CD4-positive, alpha-beta T cell treated with Interleukin-17A for 4 hours (primary cell): Measurements from ENCODE around the gene FRMD1.

ENCODE experiments used
- DNase-seq: peaks from one replicate; pipeline ENCODE4 v3.0.0-alpha.2; 2020; ENCODE audit warnings: mixed read lengths

The FRMD1 gene

DNA sequence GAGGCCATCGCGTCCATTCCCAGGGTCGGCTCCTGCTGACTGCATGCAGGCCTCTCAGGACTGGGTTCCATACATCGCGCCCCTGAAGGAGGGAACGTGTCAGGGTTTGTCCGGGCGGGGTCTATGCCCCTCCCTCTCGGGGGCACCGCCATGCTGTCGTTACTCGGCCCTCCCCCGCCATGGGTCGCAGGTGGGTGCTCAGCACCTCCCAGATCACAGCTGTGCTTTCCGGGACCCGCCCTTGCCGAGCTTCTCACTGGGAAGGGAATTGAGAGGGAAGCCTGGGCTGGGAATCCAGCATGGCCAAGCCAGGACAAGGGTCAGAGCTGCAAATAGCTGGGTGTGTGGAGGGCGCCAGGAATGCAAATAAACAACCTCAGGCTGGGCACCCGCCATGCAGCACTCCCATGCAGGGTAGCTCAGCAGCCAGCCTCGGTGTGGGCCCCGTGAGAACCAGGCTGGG, at the start of gene FRMD1:
Gene FRMD1, minus strand, starts transcription at position 270 of the 463 bp plus-strand sequence. Its CDS starts 118 bp downstream, at position 152.
- no peak for DNase-seq

DNA sequence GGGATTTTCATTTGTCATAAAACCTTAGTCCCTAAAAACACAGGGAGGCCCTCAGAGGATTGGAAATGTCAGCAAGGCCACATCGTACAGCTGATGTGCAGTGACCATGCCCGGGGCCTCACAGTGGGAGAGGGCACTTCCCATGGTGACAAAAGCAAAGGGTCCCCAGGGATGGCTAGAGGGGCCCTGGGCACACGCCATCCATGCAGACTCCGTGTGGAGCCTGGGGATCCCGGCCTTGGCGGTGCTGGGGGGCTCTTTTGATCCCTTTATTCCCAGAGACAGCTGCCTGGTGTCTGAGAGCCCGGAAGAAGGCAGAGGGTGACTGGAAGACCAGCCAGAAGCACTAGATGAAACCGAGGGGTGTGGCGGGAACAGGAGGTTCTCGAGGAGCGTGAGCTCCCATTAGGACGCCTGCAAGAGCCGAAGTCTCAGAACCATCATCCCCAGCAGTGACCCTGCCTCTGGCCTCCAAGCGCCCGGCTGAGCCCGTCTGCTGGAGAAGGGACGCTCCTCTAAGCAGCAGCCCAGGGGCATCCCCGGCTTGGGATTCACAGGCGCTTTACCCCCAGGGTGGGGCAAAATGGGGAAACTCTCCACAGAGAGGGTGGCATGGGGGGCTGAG, 49.1 kb upstream of the FRMD1 start:
- no peak for DNase-seq

DNA sequence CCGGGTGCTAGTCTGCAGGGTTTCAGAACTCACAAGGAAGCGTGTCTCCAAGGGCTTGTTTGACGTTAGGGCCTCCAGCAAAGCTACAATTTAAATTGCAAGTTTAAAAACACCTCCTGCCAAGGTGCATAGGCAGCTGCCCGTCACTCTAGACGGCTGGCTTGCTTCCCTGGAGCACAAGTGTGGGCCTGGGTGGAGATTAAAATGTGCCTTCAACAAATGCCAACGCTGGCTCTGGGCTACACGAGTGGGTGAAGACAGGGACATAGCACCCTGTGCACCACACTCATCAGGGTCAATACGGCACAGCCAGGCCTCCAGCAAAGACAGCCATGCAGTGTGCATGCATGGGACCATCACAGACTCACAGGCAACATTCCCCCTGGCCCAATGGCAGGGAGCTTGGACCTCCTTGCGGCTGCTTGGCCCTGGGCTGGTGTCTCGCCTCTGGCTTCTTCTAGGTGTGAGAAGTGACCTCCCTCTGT, 48.4 kb upstream of the FRMD1 start:
- DNase-seq: no peak

DNA sequence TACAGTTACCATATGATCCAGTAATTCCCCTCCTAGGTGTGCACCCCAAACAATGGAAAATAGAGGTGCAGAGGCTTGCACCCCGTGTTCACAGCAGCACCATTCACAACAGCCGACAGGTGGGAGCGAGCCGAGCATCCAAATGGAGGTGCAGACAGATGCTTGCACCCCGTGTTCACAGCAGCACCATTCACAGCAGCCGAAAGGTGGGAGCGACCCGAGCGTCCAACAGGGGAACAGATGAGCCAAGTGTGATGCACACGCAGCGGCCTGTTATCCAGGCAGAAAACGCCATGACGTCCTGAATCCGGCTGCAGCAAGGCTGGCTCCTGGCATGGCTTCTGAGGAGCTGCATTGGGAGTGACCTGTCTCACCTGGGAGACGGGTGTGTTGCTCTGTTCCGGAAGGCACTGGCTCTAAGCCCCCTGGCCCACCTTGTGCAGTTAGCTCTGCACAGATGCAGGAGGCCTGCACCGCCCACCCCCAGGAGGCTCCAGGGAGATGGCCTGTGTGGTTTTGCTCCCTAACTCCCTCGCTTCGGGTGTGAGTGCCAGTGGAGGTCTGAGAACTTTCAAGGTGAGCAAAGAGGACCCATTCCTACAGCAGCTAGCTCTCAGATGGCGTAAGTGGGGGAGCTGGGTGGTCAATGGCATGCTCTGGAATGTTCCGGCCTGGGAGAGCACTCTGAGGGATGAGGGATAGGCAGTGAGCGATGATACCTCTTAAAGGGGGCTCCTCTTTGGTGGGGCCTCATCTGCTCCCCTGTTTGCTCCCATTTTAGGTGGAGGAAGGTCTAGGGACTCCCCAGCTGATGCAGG, 47.8 kb upstream of the FRMD1 start:
- no peak for DNase-seq

DNA sequence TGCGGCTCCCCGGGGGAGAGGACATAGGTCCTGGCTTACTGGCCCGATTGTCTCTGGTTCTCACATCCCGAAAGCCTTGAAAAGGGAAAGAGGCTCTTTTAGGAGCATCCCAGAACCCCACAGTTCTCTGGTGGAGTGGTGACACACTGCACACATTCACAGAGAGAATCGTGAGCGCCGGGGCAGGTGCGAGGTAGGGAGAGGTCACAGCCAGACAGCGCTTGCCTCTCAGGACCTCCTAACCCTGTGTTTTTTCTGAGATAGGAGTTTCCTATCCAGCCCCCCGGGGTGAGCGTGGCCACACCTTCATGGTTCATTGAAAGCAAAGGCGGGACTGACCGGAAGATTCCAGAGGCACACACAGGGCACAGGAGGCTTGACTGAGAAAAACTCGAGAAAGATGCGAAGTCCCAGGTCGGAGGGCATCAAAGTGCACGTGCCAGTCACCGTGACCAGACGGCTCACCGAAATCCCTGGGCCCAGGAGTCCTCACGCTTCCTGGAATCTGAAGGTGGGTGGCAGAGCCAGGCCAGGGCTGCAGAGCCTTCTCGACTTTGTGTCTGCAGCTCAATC, 46.5 kb upstream of the FRMD1 start:
- no peak for DNase-seq

DNA sequence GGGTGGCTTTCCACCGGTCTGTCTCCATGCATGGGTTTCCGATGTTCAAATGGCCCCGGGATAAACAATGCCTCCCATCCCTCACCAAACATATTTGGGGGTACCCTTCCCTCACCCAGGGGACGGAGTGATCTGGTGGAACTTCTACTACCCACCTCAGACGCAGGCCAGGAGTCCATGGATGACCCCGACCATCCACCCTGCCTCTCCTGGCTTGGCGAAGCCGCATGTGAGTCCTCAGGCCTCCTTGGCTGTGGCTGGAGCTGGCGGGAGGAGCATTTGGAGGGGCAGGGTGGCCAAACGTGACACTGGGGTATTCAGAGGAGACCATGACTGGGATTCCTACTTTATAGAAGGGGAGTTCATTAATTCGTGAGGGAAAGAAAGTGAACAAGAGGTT, 45.9 kb upstream of the FRMD1 start:
- DNase-seq: no peak

DNA sequence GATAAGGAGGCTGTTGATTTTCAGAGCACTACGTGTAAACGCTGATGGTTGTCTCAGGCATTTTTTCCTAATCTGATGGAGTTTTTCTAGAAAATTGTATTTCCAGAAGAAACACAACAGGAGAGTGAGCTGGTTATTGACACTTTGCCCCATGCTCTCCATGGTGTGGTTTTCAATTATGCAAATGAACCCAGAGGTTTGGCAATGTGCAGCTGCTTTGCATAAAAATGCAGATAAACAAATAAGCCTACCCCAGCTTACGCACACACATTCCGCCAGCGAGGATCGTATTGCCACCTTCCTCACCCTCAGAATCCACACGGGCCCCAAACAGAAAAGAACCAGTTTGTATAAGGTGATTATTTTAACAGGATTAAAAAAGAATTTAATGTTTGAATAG, 45.1 kb upstream of the FRMD1 start:
- DNase-seq: no peak

DNA sequence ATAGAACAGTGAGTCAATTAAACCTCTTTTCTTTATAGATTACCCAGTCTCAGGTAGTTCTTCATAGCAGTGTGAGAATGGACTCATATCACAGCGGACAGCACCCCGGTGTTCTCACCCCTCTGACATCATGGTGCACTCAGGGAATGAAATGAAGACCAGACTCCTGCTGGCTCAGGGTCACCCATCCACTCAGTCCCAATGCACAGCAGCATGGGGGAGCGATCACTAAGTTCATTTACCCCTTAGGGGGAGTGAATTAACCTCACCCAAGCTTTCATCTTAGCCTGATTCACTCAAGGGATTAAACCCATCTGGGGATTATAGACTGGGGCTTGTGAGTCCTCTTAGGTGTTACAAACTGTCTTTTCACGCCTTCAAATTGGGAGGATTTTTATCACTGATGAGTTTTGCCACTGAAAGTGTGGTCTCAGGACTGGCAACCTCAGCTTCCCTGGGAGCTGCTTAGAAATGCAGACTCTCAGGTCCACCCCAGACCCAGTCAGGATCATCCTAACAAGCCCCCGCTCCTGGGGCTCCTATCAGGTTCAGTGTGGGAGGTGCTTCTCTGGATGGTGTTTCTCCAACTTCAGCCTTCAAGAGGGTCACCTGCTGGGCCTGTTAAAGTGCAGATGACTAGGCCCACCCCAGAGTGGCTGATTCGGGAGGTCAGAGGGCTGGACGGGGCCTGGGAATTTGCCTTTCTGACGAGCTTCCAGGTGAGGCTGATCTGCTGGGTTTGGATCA, 44.3 kb upstream of the FRMD1 start:
- DNase-seq: no peak

DNA sequence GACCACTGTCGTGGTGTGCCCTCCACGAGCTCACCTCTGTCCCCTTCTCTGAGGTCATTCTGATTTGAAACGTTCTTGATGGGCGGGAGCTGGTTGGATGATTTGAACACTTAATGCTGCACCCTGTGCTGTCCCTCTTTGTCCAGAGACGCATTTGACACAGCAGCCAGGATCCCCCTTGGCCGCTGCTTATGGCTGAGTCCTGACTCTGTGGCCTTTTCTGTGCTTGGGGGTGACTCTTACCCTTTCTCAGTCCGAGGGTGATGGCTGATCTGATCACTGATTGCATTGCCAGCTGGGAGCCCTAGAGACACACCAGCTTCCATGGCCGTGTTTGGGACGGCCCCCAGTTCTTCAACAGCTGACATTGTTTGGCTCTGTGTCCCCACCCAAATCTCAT, 43.5 kb upstream of the FRMD1 start:
- DNase-seq: no peak

DNA sequence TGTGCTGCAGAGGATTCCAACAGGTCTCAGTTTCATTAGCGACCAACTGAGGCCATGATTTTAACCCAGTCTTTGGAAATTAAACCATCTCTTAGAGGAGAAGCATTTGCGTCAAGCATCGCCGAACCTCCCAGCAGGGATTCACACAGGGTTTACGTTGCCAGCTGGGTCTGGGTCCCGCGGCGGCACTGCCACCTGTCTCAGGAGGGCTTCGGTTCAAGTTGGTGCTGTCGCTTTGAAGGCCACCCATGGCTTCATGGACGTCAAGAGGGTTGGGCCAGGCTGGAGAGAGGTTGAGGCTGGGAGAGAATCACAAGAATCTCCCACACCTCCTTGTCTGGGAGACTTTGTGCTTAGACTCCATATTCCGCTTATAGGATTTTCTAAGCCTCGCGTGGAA, 43.0 kb upstream of the FRMD1 start:
- DNase-seq: no peak

DNA sequence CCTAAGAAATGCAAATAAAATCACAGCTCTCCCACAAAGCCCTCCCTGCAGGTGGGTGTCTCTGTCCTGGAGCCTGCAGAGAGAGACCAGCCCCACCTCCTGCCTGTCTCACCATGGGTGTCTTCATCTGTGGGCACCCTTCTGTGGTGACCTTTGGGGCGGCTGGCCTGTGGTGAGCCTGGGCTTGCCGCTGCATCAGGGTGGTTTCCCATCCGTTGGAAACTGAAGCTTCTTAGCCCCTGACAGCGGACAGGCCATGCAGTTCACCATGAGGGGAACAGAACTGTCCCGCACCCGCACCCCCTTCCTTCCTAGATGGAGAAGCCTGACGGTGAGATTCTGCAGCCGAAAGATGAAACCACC, 42.3 kb upstream of the FRMD1 start:
- DNase-seq: no peak

DNA sequence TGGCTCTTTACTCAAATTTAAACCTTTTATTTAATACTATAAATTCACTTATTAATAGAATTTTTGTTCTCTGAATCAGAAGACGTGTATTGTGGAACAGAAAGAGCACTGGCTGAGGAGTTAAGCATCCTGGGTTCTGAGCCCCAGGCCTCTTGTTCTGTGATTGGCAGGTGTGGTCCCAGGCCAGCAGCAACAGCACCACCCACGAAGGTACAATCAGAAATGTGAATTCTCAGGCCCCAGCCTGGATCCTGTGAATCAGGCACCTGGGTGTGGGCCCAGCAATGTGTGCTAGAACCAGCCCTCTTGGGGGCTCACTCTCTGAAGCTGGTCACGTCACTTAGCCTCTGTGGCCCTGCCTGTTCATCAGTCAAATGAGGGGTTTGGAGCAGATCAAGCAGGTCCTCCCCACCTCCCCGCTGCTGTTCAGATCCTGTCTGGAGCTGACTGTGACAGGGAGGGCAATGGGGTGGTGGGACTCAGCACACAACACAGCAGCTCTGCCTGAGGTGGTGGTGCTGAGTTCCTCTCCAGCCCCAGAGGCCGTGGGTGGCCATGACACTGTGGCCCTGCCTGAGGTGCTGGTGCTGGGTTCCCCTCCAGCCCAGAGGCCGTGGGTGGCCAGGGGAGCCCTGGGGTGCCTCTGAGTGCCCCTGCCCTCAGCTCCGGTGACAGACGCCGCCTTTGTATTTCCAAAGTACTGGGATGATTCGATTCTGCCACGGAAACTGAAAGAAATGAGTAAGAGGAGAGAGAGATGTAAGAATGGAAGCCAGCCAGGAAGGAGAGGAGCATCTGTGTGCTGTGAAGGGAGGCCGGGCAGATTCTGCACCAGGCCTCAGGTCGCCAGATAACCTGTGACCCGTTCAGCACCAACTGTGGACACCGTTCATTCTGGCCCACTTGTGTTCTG, 41.6 kb upstream of the FRMD1 start:
- no peak for DNase-seq

DNA sequence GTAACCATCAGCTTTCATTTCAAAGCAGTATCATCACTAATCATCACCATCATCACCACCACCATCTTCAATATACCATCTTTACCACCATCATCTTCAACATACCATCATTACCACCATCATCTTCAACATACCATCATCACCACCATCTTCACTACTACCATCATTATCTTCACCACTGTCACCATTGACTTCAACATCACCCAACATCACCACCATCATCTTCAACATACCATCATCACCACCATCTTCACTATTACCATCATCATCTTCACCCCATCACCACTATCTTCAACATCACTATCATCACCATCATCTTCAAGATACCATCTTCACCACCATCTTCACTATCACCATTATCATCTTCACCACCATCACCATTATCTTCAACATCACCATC, 40.5 kb upstream of the FRMD1 start:
- DNase-seq: no peak

DNA sequence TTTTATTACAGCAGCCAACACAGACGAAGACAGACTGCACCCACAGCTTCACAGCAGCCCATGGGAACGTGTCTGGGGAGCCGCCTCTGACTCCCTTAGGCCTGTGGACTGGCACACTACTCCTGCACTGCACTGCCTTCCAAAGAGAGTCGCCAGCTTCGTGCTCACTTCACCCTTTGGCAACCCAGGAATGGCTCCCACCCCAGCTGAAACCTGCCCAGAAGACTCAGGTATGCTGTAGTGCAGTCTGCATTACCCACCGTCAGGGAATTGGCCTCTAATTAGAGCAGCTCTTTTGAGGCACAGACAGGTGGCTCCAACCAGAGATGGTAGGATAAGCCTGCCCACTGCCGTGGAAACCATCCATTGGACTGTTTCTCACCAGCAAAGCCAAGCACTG, 39.9 kb upstream of the FRMD1 start:
- DNase-seq: no peak

DNA sequence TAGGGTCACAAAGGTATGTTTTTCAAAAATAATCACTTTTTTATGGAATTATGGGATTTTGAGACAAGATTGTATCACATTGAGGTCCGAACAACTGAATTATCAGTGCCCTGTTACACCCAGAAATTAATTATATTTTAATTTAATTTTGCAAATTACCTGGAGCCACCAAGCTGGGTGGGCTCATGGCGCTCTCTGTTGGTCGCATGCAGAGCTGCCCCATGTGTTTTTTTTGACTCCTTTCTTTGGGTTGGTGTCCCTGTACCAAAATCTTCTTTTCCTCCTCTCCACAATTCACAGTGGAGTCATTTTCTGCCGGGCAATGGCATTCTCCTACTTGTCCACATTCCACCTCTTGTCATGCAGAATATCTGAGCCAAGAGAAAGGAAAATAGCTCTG, 38.9 kb upstream of the FRMD1 start:
- no peak for DNase-seq

DNA sequence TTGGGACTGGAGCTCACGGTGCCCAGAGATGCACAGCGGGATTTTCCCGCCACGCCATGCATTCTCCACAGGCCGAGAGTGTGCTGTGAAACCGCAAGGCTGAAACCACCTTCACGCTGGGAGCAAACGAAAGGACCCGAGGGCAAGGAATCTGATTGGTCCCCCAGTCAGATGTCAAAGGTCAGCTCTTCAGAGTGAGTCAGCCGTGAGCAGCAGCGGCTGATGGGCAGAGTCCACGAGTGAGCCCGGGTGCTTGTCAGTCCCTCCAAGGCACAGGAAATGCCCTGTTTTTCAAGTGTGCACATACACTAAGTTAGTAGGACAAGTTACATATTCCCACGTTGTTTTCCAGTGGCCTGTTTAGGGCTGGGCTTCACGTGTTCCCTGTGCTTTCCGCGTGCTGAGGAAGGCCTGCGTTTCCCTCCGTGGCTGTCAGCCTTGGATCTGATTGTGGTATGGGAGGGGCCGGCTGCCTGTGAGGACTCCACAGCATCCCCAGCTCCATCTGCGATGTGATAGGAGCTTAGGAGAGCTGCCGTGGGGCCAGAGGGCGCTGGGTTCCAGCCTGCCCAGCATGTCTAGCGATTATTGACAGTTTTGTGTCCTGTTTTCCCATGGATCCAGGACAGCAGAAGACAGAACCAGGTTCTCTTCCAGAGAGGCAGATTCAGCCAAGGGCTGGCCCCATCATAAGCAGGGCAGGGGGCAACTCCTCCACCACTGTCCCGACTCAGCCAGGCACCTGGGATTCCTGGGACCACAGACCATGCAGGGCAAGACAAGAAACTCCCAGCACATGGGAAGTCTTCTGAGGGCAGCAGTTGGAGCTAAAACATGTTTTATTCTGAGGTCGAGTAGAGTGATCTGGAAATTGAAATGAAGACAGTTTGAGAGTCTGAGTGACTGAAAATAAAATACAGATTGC, 38.2 kb upstream of the FRMD1 start:
- DNase-seq: no peak

DNA sequence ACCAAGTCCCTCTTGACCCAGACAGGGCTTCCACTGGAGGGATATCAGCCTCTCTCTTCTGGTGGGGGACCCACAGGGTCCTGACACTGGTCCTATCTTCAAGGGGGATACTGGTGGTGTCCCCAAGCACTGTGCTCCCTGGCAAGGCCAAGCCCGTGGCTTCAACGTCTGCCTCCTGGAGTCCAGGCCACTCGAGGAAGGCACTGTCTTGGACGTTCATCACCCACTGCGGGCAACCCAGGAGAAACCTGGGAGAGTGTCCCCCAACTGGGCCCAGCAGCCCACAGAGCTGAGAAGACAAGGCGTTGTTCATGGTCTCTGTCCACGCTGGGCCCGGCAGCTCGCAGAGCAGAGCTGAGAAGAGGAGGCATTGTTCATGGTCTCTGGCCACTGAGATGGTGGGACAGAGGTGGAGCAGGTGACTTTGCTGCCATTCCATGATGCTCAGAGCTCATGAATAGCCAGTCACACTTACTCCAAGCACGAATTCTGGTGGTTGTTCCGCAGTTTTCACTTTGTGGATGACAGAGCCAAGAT, 37.5 kb upstream of the FRMD1 start:
- no peak for DNase-seq

DNA sequence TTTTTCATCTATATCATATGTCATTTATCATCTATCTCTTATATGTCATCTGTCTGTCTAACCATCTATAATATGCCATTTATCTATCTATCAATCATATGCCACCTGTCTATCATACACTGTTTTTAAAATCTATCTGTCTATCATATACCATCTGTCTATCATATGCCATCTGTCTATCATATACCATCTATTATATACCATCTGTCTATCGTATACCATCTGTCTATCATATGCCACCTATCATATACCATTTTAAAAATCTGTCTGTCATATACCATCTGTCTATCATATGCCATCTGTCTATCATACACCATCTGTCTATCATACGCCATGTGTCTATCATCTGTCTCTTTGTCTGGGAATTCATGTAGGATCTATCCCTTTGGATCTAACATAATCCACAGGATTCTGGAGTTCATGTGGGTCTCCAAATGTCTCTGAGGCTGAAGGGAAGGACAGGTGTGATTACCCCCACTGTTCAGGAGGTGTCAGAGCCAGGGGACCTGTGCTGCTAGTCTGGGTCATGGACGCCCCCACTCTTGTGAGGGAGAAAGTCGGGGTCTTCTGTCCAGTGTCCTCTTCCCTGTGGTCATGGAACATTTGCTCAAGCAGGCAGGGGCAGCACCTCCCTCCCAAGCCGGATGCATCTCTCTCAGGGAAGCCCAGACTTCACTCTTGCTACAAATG, 36.9 kb upstream of the FRMD1 start:
- no peak for DNase-seq

DNA sequence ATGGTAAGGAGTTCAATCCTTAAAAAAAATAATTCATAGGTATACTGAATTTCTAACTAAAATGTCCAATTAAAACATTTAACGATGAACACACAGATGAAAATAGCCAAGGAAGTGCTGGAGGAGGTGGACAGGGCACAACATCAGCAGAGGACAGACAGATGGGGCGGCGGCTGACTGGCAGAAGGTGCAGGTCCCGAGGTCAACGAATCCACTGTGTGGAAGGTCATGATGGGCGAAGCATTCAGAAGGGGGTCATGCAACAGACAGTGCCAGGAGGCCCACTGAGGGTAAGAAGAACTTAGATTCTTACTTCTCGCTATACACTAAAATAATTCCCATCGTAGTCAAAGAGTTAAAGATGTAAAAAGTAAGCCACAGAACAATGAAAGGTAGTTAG, 34.2 kb upstream of the FRMD1 start:
- DNase-seq: no peak

DNA sequence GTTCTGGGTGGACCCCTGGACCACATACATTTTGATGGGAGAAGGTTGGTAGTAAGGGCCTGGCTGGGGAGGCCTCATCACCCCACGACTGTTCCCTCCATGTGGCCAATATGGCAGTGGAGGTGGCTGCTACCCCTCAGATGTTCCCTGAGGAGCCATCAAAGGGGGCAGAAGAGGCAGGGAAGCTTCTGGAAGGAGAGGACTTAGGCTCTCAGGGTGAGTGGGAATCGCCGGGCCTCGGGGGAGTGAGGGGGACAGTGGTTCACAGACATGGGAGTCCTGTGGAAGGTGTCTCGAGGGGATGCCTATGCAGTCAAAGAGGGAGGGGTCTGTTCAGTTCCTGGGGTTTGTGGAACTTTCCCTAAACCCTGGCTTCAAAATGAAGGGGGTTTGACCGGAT, 32.9 kb upstream of the FRMD1 start:
- no peak for DNase-seq
